Astrocyte (in vitro differentiated cells and primary cell): Measurements from ENCODE around the gene CEP162. TPM values are rescaled to one million over a fixed set of nuclear protein-coding genes. Genes with fewer than 3 reads are reported as not detected.
"Not testable (repeated sequence)": the region's sequence is repeated elsewhere in the genome, so short reads cannot be mapped to it uniquely, and the experiment has no call there.

Experiments used
- DNase-seq: peaks from one replicate; pipeline ENCODE4 v3.0.0-alpha.2; 2010; ENCODE audit warnings: low read depth
- FAIRE-seq: peaks from 2 replicates; lab custom pipeline; 2011; peaks lifted over from hg19 to GRCh38; lab: Jason Lieb, UNC
- H2AFZ ChIP-seq: 2 replicates; pipeline ENCODE4 v1.6.0; 2012; ENCODE audit warnings: low read depth, low read length, inconsistent platforms
- H3K27ac ChIP-seq: 2 replicates; pipeline ENCODE4 v1.5.1; 2011; ENCODE audit warnings: low read depth, low read length, inconsistent platforms
- H3K27me3 ChIP-seq: 2 replicates; pipeline ENCODE4 v1.6.0; 2011; ENCODE audit warnings: low read length, inconsistent platforms; ENCODE audit not compliant: insufficient read depth
- H3K36me3 ChIP-seq: 2 replicates; pipeline ENCODE4 v1.5.1; 2011; ENCODE audit warnings: low read length, inconsistent platforms; ENCODE audit not compliant: insufficient read depth
- H3K4me1 ChIP-seq: 2 replicates; pipeline ENCODE4 v1.5.1; 2011; ENCODE audit warnings: low read length, inconsistent platforms; ENCODE audit not compliant: insufficient read depth
- H3K4me2 ChIP-seq: 2 replicates; pipeline ENCODE4 v1.6.0; 2012; ENCODE audit warnings: low read length, inconsistent platforms
- H3K4me3 ChIP-seq: 2 replicates; pipeline ENCODE4 v1.5.1; 2011; ENCODE audit warnings: low read depth, mild to moderate bottlenecking, low read length, inconsistent platforms; ENCODE audit not compliant: insufficient read depth
- H3K79me2 ChIP-seq: 2 replicates; pipeline ENCODE4 v1.6.0; 2012; ENCODE audit warnings: mild to moderate bottlenecking, low read length, inconsistent platforms; ENCODE audit not compliant: insufficient read depth
- H3K9ac ChIP-seq: 2 replicates; pipeline ENCODE4 v1.6.0; 2012; ENCODE audit warnings: mild to moderate bottlenecking, low read length, inconsistent platforms
- H3K9me3 ChIP-seq: 2 replicates; pipeline ENCODE4 v1.5.1; 2012; ENCODE audit warnings: low read depth, mild to moderate bottlenecking, low read length, inconsistent platforms; ENCODE audit not compliant: insufficient read depth
- H4K20me1 ChIP-seq: 2 replicates; pipeline ENCODE4 v1.6.0; 2012; ENCODE audit warnings: low read length, inconsistent platforms; ENCODE audit not compliant: insufficient read depth
- H3K27ac Mint-ChIP-seq: one replicate; pipeline ENCODE4 v1.8.0; 2021; ENCODE audit warnings: mild to moderate bottlenecking, mixed read lengths; ENCODE audit not compliant: unreplicated experiment
- H3K27me3 Mint-ChIP-seq: one replicate; pipeline ENCODE4 v1.8.0; 2021; ENCODE audit warnings: low read depth, mixed read lengths; ENCODE audit not compliant: unreplicated experiment
- H3K36me3 Mint-ChIP-seq: one replicate; pipeline ENCODE4 v1.8.0; 2021; ENCODE audit warnings: low read depth, mixed read lengths; ENCODE audit not compliant: unreplicated experiment
- H3K4me1 Mint-ChIP-seq: one replicate; pipeline ENCODE4 v1.8.0; 2021; ENCODE audit warnings: low read depth, mixed read lengths; ENCODE audit not compliant: unreplicated experiment
- H3K4me3 Mint-ChIP-seq: one replicate; pipeline ENCODE4 v1.8.0; 2021; ENCODE audit warnings: mild to moderate bottlenecking, moderate library complexity, mixed read lengths; ENCODE audit not compliant: unreplicated experiment
- H3K9me3 Mint-ChIP-seq: one replicate; pipeline ENCODE4 v1.8.0; 2021; ENCODE audit warnings: mild to moderate bottlenecking, mixed read lengths; ENCODE audit not compliant: unreplicated experiment
- CTCF ChIP-seq: IDR thresholded peaks from 2 replicates; pipeline ENCODE4 v1.5.1; 2011; ENCODE audit warnings: low read depth, mild to moderate bottlenecking, inconsistent platforms, low read length, moderate library complexity; ENCODE audit not compliant: insufficient read depth
- EZH2 ChIP-seq: IDR thresholded peaks from 2 replicates; pipeline ENCODE4 v1.6.1; 2012; ENCODE audit warnings: mild to moderate bottlenecking, low read length, inconsistent platforms; ENCODE audit not compliant: insufficient read depth
- total RNA-seq: library from RNA; stranded (reverse); gene quantifications from 2 replicates; pipeline ENCODE4 v1.2.1, GENCODE V29; 2021

CEP162 gene
- total RNA-seq, 1 donor from 2014 or later = 6.9 TPM

- H3K79me2 ChIP-seq = no peaks in the 10 kb centered on the region
- Mint-ChIP-seq H3K9me3 (peaks cover 13% of the 10 kb centered on the region), H3K36me3 (peaks cover 25% of the 10 kb centered on the region)
Observed at GRCh38 chr6:84137051-84137375, 90.4 kb downstream of the CEP162 start.

GRCh38 chr6:84136364-84137050 is 90.9 kb downstream of the CEP162 start:
- Histone ChIP-seq H3K9me3 (no peaks in the 10 kb centered on the region), H3K79me2 (no peaks in the 10 kb centered on the region), H3K4me1 (no peaks in the 10 kb centered on the region), H3K4me3 (no peak overlapping the region), H3K36me3 (no peaks in the 10 kb centered on the region), H3K27me3 (no peaks in the 10 kb centered on the region), H3K4me2 (peak overlapping the region; percentile 12), H2AFZ (no peak overlapping the region), H3K27ac (no peak overlapping the region), H3K9ac (no peak overlapping the region), H4K20me1 (no peaks in the 10 kb centered on the region)
- FAIRE-seq (no peak), DNase-seq (no peak)
- peaks cover 25% of the 10 kb centered on the region for H3K36me3 Mint-ChIP-seq
- peaks cover 13% of the 10 kb centered on the region for H3K9me3 Mint-ChIP-seq
- no peaks in the 10 kb centered on the region for H3K27me3 Mint-ChIP-seq
- peaks cover 2% of the 10 kb centered on the region for H3K4me1 Mint-ChIP-seq
- no peak overlapping the region for H3K27ac Mint-ChIP-seq
- TF ChIP-seq EZH2 (no peak), CTCF (no peak)
- H3K4me3 Mint-ChIP-seq = no peak overlapping the region

More at GRCh38 chr6:84137051-84137375, 90.4 kb downstream of the CEP162 start:
- no peaks in the 10 kb centered on the region for H3K36me3 ChIP-seq
- H4K20me1 ChIP-seq = no peaks in the 10 kb centered on the region
- no peaks in the 10 kb centered on the region for H3K4me1 ChIP-seq
- no peak overlapping the region for H2AFZ ChIP-seq
- DNase-seq (peak; percentile 39), FAIRE-seq (no peak)
- no peaks in the 10 kb centered on the region for H3K27me3 ChIP-seq
- TF ChIP-seq CTCF (no peak), EZH2 (no peak)
- peak overlapping the region; percentile 12 for H3K4me2 ChIP-seq
- no peaks in the 10 kb centered on the region for H3K9me3 ChIP-seq
- Mint-ChIP-seq H3K27ac (no peak overlapping the region), H3K4me3 (no peak overlapping the region), H3K4me1 (peaks cover 2% of the 10 kb centered on the region), H3K27me3 (no peaks in the 10 kb centered on the region)
- H3K4me3 ChIP-seq = no peak overlapping the region
- H3K9ac ChIP-seq = no peak overlapping the region
- H3K27ac ChIP-seq = no peak overlapping the region

- Histone ChIP-seq H2AFZ (no peak overlapping the region), H3K4me3 (no peak overlapping the region), H3K4me2 (no peak overlapping the region), H3K36me3 (no peaks in the 10 kb centered on the region), H3K27me3 (no peaks in the 10 kb centered on the region), H3K4me1 (no peaks in the 10 kb centered on the region), H3K9me3 (no peaks in the 10 kb centered on the region), H3K9ac (no peak overlapping the region), H3K27ac (no peak overlapping the region), H4K20me1 (no peaks in the 10 kb centered on the region), H3K79me2 (no peaks in the 10 kb centered on the region)
- Mint-ChIP-seq H3K27ac (no peak overlapping the region), H3K27me3 (no peaks in the 10 kb centered on the region), H3K36me3 (peaks cover 25% of the 10 kb centered on the region), H3K4me3 (no peak overlapping the region), H3K4me1 (peaks cover 2% of the 10 kb centered on the region), H3K9me3 (peaks cover 13% of the 10 kb centered on the region)
- no peak for TF ChIP-seq EZH2
- no peak for DNase-seq
- no peak for FAIRE-seq
Observed at GRCh38 chr6:84135291-84135690, 92.2 kb downstream of the CEP162 start.

- not testable (repeated sequence) for H3K27me3 Mint-ChIP-seq, H4K20me1 ChIP-seq, H3K9me3 ChIP-seq, H3K4me3 ChIP-seq, H3K27ac Mint-ChIP-seq, H3K36me3 ChIP-seq, FAIRE-seq, H3K4me3 Mint-ChIP-seq, H3K4me2 ChIP-seq, H3K27ac ChIP-seq, H3K4me1 Mint-ChIP-seq, H3K27me3 ChIP-seq, H3K9ac ChIP-seq, DNase-seq, H3K79me2 ChIP-seq, H2AFZ ChIP-seq, H3K4me1 ChIP-seq
- peaks cover 21% of the 10 kb centered on the region for H3K36me3 Mint-ChIP-seq
- H3K9me3 Mint-ChIP-seq = peaks cover 13% of the 10 kb centered on the region
Observed at GRCh38 chr6:84133385-84133784, 94.1 kb downstream of the CEP162 start.

- not testable (repeated sequence) for H3K27me3 Mint-ChIP-seq, H3K36me3 ChIP-seq, H3K79me2 ChIP-seq, H3K9me3 ChIP-seq, H2AFZ ChIP-seq, H3K4me3 ChIP-seq, H3K4me2 ChIP-seq, H3K4me1 ChIP-seq, H3K9ac ChIP-seq, H3K4me1 Mint-ChIP-seq, H4K20me1 ChIP-seq, H3K27me3 ChIP-seq, H3K4me3 Mint-ChIP-seq, H3K27ac Mint-ChIP-seq, FAIRE-seq, H3K27ac ChIP-seq, DNase-seq
- Mint-ChIP-seq H3K36me3 (peaks cover 17% of the 10 kb centered on the region), H3K9me3 (peaks cover 13% of the 10 kb centered on the region)
Observed at GRCh38 chr6:84129588-84129987, 97.9 kb downstream of the CEP162 start.
